ENCODE results near the gene GSK3B.

The GSK3B gene

GRCh38 chr3:119808843-119809242 is 285.4 kb downstream of the GSK3B start:
- no peak overlapping the region for H2AFZ ChIP-seq (ENCODE audit: low read length)
- H4K20me1 ChIP-seq (ENCODE audit: insufficient read depth, low read length) = no peaks in the 10 kb centered on the region
- TF ChIP-seq CTCF (IDR thresholded peaks at IDR 0.05; ENCODE audit: low read length) (no peak), EZH2 (optimal IDR thresholded peaks at IDR 0.05; ENCODE audit: low read depth, low read length) (no peak), EZH2phosphoT487 (IDR thresholded peaks at IDR 0.05; ENCODE audit: low read length) (no peak)
- DNase-seq = no peak
- no peaks in the 10 kb centered on the region for H3K79me2 ChIP-seq (ENCODE audit: low read length)
- H3K9me2 ChIP-seq (replicated peaks; ENCODE audit: insufficient read depth, low read length) = no peaks in the 10 kb centered on the region
- no peaks in the 10 kb centered on the region for H3K36me3 ChIP-seq (replicated peaks; ENCODE audit: insufficient read depth, low read length)
- no peak overlapping the region for H3K27ac ChIP-seq (ENCODE audit: low read length)
- H3K4me3 ChIP-seq (ENCODE audit: low read length) = no peak overlapping the region
- peaks cover 8% of the 10 kb centered on the region; the same call in 1 of the 2 replicates for H3K4me1 ChIP-seq (ENCODE audit: low read length)
- no peak overlapping the region for H3K4me2 ChIP-seq (ENCODE audit: low read depth, low read length)
- no peaks in the 10 kb centered on the region for H3K9me3 ChIP-seq (replicated peaks; ENCODE audit: insufficient read depth, low read length)
- H3F3A ChIP-seq (ENCODE audit: insufficient read depth, low read length) = no peaks in the 10 kb centered on the region
- H3K27me3 ChIP-seq (replicated peaks; ENCODE audit: insufficient read depth, low read length) = no peaks in the 10 kb centered on the region
- H3K9ac ChIP-seq (ENCODE audit: low read length) = no peak overlapping the region

- no peak overlapping the region for H2AFZ ChIP-seq (ENCODE audit: low read length)
- no peaks in the 10 kb centered on the region for H3K9me3 ChIP-seq (replicated peaks; ENCODE audit: insufficient read depth, low read length)
- DNase-seq = no peak
- no peak overlapping the region for H3K27ac ChIP-seq (ENCODE audit: low read length)
- H3F3A ChIP-seq (ENCODE audit: insufficient read depth, low read length) = no peaks in the 10 kb centered on the region
- H3K36me3 ChIP-seq (replicated peaks; ENCODE audit: insufficient read depth, low read length) = no peaks in the 10 kb centered on the region
- TF ChIP-seq CTCF (IDR thresholded peaks at IDR 0.05; ENCODE audit: low read length) (no peak), EZH2 (optimal IDR thresholded peaks at IDR 0.05; ENCODE audit: low read depth, low read length) (no peak), EZH2phosphoT487 (IDR thresholded peaks at IDR 0.05; ENCODE audit: low read length) (no peak)
- no peak overlapping the region for H3K4me2 ChIP-seq (ENCODE audit: low read depth, low read length)
- peaks cover 8% of the 10 kb centered on the region; the same call in 1 of the 2 replicates for H3K4me1 ChIP-seq (ENCODE audit: low read length)
- no peaks in the 10 kb centered on the region for H3K27me3 ChIP-seq (replicated peaks; ENCODE audit: insufficient read depth, low read length)
- H4K20me1 ChIP-seq (ENCODE audit: insufficient read depth, low read length) = no peaks in the 10 kb centered on the region
- H3K9ac ChIP-seq (ENCODE audit: low read length) = no peak overlapping the region
- no peaks in the 10 kb centered on the region for H3K9me2 ChIP-seq (replicated peaks; ENCODE audit: insufficient read depth, low read length)
- H3K79me2 ChIP-seq (ENCODE audit: low read length) = no peaks in the 10 kb centered on the region
- H3K4me3 ChIP-seq (ENCODE audit: low read length) = no peak overlapping the region
Observed at GRCh38 chr3:119808244-119808643, 286.0 kb downstream of the GSK3B start.

- H4K20me1 ChIP-seq (ENCODE audit: insufficient read depth, low read length) = no peaks in the 10 kb centered on the region
- H3K4me3 ChIP-seq (ENCODE audit: low read length) = no peak overlapping the region
- H3K79me2 ChIP-seq (ENCODE audit: low read length) = no peaks in the 10 kb centered on the region
- no peak overlapping the region for H3K4me2 ChIP-seq (ENCODE audit: low read depth, low read length)
- H3K9me3 ChIP-seq (replicated peaks; ENCODE audit: insufficient read depth, low read length) = no peaks in the 10 kb centered on the region
- H3K9ac ChIP-seq (ENCODE audit: low read length) = no peak overlapping the region
- no peak for DNase-seq
- H3K4me1 ChIP-seq (ENCODE audit: low read length) = peaks cover 2% of the 10 kb centered on the region; the same call in 1 of the 2 replicates
- no peak overlapping the region for H2AFZ ChIP-seq (ENCODE audit: low read length)
- no peak overlapping the region for H3K27ac ChIP-seq (ENCODE audit: low read length)
- H3F3A ChIP-seq (ENCODE audit: insufficient read depth, low read length) = no peaks in the 10 kb centered on the region
- no peaks in the 10 kb centered on the region for H3K9me2 ChIP-seq (replicated peaks; ENCODE audit: insufficient read depth, low read length)
- TF ChIP-seq CTCF (IDR thresholded peaks at IDR 0.05; ENCODE audit: low read length) (no peak), EZH2phosphoT487 (IDR thresholded peaks at IDR 0.05; ENCODE audit: low read length) (no peak), EZH2 (optimal IDR thresholded peaks at IDR 0.05; ENCODE audit: low read depth, low read length) (no peak)
- H3K36me3 ChIP-seq (replicated peaks; ENCODE audit: insufficient read depth, low read length) = no peaks in the 10 kb centered on the region
- no peaks in the 10 kb centered on the region for H3K27me3 ChIP-seq (replicated peaks; ENCODE audit: insufficient read depth, low read length)
Observed at GRCh38 chr3:119800844-119801243, 293.4 kb downstream of the GSK3B start.
